HAP-1 (cell line): ENCODE results near the gene GRB10.

Experiments
- DNase-seq, 2 experiments: peaks; one replicate each; pipeline ENCODE4 v3.0.0-alpha.2; 2016 to 2020; ENCODE audit warnings: low spot score in 2 of 2
- H3K27me3 ChIP-seq: fragments of 250-450 bp; sonication (Bioruptor Pico); 2 replicates; pipeline ENCODE4 v1.5.1; 2020; ENCODE audit warnings: low read depth, mild to moderate bottlenecking, moderate library complexity
- H3K36me3 ChIP-seq: fragments of 250-450 bp; sonication (Bioruptor Pico); replicated peaks from 2 replicates; pipeline ENCODE4 v1.5.1; 2020; ENCODE audit warnings: mild to moderate bottlenecking
- H3K4me1 ChIP-seq: fragments of 250-450 bp; sonication (Bioruptor Pico); 2 replicates; pipeline ENCODE4 v1.5.1; 2020; ENCODE audit warnings: mild to moderate bottlenecking
- H3K4me3 ChIP-seq: fragments of 250-450 bp; sonication (Bioruptor Pico); 2 replicates; pipeline ENCODE4 v1.5.1; 2020; ENCODE audit warnings: mild to moderate bottlenecking, moderate library complexity
- H3K9me3 ChIP-seq: fragments of 250-450 bp; sonication (Bioruptor Pico); 2 replicates; pipeline ENCODE4 v1.5.1; 2020; ENCODE audit warnings: mild to moderate bottlenecking, moderate library complexity
- in situ Hi-C: fragments of 300-500 bp; cut with MboI; formaldehyde crosslinking; loops from 3 replicates; pipeline ENCODE4 v1.14.3; 2020; ENCODE audit warnings: low sequenced_read_pairs, inconsistent platforms, mixed read lengths

The GRB10 gene

DNA sequence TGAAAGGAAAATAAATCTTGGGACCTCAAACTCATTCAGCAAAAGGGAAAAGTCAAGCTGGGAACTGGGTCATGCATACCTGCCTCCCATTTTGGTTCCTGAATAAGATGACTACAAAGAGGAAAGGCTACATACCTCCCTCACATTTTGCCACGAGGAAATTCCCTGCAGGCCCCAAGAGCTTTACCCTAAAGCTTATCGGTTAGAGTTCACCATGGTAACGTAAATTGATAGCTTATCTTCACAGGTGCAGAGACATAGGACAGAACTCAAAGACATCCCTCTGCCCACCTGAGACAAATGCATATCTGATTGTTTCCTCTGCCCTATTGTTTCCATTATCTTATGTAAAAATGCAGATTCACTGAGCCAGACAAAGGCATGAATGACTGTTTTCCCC, 31.5 kb upstream of the GRB10 start:
- Histone ChIP-seq H3K36me3 (no peaks in the 10 kb centered on the region), H3K9me3 (no peaks in the 10 kb centered on the region), H3K4me3 (no peak overlapping the region), H3K4me1 (no peaks in the 10 kb centered on the region), H3K27me3 (no peaks in the 10 kb centered on the region)
- in situ Hi-C loops, result no loop called here
- no peak for DNase-seq

DNA sequence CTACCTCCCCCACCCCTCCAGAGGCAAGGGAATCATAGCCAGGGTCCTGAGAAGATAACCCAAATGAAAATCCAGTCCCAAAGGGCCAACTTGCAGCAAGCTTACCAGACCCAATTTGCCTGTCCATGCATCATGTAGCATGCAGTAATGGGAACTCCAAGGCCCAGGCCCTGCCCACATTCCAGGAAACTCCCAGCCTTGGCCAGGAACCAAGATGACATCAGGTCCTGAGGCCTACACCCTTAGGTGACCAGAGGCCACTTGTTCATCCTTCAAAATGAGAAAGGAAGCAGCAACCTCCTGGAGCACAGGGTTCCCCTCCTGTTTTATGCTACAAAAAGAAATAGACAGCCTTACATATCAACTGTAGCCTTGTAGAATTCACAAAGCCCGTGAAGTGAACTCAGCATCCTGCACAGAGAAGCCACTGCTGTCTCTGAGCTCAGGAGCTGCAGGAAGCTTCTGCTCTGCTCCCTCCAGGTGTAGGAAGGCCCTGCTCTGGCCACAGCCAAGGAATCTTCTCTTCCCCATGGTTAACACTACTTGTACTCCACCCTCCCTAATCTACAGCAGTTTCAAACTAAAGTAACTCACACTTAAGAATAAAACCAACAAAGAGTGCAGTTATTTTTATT, 30.3 kb upstream of the GRB10 start:
- no peaks in the 10 kb centered on the region for H3K9me3 ChIP-seq
- no peaks in the 10 kb centered on the region for H3K27me3 ChIP-seq
- DNase-seq, result no peak
- H3K4me1 ChIP-seq, result no peaks in the 10 kb centered on the region
- in situ Hi-C loops, result no loop called here
- H3K36me3 ChIP-seq, result no peaks in the 10 kb centered on the region
- no peak overlapping the region for H3K4me3 ChIP-seq

DNA sequence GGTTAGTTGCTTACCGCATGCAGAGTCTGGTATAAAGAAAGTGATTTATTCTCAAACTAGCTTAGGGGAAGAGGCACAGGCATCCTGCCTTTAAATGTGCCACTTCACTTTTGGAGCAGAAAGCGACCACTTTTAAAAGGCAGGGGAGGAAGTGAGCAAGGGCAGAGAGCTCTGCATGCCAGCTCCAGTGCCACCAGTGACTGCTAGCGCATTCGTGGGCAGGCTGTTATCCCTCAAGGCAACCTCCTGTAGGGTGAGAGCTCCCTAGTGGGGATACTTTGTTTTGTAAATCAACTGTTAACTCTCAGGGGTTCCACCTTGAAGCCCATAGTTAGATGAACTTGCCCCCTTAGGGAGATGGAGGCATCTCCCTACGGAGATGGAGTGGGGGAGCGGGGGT, 29.4 kb upstream of the GRB10 start:
- in situ Hi-C loops, result no loop called here
- Histone ChIP-seq H3K36me3 (no peaks in the 10 kb centered on the region), H3K4me1 (no peaks in the 10 kb centered on the region), H3K9me3 (no peaks in the 10 kb centered on the region), H3K4me3 (no peak overlapping the region), H3K27me3 (no peaks in the 10 kb centered on the region)
- DNase-seq, result no peak

DNA sequence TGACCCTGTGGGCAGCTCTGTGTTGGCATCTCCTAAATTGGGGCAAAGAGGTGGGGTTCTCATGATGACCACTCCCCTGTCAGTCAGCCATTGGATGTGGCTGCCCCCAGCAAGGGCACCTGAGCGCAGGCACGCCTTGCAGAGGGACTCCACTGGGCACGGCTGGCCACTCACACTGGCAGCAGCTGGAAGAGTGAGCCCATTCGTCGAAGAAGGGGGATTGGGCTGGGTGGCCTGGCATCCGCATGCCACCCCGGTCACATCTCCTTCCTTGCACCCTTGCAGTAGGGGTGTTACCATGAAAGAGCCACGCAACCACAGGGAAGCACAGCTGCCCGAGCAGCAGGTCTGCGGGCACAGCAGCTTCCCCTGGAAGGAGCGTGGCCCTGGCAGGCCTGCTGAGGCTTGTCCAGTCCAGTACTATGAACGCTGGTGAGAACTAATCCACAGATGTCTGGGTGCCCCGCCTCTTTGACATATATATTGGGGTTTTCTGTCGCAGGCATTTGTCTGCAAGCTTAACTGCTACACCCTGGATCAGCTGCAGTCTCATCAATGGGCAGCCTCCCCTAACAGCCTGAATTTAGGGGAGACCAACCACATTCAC, 25.7 kb upstream of the GRB10 start:
- Histone ChIP-seq H3K27me3 (no peaks in the 10 kb centered on the region), H3K36me3 (no peaks in the 10 kb centered on the region), H3K4me3 (no peak overlapping the region), H3K4me1 (no peaks in the 10 kb centered on the region), H3K9me3 (no peaks in the 10 kb centered on the region)
- DNase-seq, result no peak
- in situ Hi-C loops, result no loop called here

DNA sequence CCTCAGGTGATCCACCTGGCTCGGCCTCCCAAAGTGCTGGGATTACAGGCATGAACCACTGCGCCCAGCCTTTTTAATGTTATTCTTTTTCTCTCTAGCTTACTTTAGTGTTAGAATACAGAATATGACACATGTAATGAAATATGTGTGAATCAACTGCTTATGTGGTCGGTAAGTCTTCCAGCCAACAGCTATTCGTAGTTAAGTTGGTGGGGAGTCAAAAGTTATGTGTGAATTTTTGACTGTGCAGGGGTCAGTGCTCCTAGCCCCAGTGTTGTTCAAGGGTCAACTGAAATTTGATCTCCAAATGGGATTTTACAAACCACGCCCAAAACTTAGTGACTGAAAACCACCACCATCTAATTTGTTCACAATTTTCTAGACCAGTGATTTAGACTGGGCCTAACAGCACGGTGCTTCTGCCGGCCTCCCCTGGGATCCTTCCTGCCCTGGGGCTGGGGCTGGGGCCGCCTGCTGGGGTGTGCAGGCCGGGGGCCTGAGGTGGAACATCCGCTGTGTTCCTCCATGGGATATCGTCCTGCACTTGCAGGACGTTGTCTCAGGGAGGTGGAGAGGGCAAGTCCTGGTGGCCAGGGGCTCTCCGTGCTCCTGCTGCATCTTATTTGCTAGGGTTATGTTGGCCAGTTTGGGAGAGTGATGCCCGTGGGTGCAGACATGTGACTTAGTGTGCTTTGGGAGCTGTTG, 24.5 kb upstream of the GRB10 start:
- in situ Hi-C loops, result no loop called here
- Histone ChIP-seq H3K4me1 (no peaks in the 10 kb centered on the region), H3K9me3 (no peaks in the 10 kb centered on the region), H3K27me3 (no peaks in the 10 kb centered on the region), H3K4me3 (no peak overlapping the region), H3K36me3 (no peaks in the 10 kb centered on the region)
- DNase-seq, result no peak

DNA sequence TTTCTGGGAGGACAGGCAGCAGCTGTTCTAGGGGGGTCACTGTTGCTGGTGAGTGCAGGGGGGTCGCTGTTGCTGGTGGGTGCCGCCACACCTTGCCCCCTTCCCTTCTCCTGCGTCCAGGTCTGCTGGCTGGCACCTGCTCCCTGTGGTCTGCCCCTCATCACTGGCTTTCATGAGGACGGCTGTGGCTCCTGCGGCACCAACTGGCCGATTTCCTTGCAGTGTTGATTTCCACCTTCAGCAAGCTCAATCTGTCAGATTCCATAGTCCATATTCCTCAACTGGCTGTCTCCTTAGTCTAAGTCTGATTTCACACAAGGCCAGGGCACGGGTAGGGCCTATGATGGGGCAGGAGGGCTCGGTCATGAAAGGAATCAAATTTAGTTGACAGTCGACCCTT, 23.4 kb upstream of the GRB10 start:
- DNase-seq, result no peak
- Histone ChIP-seq H3K27me3 (0 out of 2 replicates have a peak, but pooled peaks cover 4% of the 10 kb centered on the region), H3K4me3 (no peak overlapping the region), H3K9me3 (no peaks in the 10 kb centered on the region), H3K36me3 (no peaks in the 10 kb centered on the region), H3K4me1 (no peaks in the 10 kb centered on the region)
- in situ Hi-C loops, result no loop called here

DNA sequence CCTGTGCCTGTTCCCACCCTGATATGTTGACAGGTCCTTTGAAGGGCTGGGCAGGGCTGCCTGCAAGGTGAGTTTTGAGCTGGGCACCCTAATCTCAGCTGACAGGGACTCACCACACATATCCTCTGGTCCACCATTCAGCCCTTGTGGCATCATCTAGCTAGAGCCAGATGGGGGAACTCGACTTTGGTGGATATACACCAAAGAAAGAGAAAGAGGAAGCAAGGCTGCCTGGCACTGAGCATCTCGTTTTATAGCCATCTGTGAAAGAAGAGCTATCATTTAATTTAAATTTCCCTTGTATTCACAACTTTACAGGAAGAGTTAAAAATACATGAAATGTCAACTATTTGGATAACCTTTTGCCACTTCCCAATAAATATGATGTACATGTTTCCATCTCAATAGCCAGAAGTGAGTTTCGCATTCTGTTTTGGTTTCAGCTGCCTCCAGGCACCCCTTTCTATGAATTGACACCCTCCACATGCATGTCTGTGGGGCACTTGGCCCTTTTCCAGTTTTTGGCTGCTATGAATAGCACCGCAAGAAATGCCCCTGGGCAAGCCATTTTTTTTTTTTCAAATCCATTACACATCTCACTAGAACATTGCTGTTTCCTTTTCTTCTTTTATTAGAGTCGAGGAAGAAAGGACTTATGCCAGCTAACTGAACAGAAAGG, 22.9 kb upstream of the GRB10 start:
- peak; percentile 4 to 48 for DNase-seq
- H3K36me3 ChIP-seq, result no peaks in the 10 kb centered on the region
- no peaks in the 10 kb centered on the region for H3K9me3 ChIP-seq
- H3K27me3 ChIP-seq, result 0 out of 2 replicates have a peak, but pooled peaks cover 4% of the 10 kb centered on the region
- no peak overlapping the region for H3K4me3 ChIP-seq
- in situ Hi-C loops, result no loop called here
- H3K4me1 ChIP-seq, result no peaks in the 10 kb centered on the region

DNA sequence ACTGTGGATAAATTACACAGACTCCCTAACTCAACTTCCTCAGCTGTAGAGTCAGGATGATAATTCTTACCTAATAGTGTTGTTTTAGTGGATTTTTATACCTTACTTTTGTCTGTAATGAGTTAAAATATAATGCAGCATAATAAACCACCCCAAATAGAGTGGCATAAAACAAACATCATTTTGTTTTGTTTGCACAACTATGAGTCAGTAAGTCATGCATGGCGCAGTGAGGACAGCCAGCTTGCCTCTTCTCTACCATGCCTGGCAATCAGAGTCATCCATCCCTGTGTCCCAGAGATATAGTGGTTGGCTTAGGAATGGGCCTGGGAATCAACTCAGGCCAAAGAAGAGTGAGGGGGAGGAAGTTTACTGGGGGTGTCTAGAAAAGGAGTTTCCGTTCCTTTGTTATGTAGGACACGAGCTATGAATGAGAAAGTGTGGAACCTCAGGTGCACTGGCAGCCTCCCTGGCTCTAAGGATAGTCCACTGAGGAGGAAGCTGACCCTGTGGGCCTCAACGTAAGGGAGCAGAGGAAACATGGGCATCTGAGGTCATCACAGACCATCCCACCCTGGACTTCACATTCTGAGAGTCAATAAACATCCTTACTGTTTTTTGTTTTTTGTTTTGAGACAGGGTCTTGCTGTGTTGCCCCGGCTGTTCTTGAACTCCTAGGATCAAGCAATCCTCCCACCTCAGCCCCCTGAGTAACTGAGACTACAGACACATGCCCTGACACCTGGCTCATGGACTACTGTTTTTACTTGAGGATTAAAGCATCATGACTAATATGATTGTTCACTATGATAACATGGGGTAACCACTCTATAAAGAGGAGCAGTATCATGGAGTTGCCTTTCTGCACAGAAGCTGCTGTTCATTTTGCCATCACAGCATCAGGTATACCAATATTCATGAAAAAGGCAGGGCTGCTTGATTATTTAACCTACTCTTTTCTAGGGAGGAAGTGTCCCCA, 21.0 kb upstream of the GRB10 start:
- in situ Hi-C loops, result no loop called here
- no peak for DNase-seq
- H3K9me3 ChIP-seq, result no peaks in the 10 kb centered on the region
- no peaks in the 10 kb centered on the region for H3K36me3 ChIP-seq
- H3K4me3 ChIP-seq, result no peak overlapping the region
- no peaks in the 10 kb centered on the region for H3K4me1 ChIP-seq
- 0 out of 2 replicates have a peak, but pooled peaks cover 4% of the 10 kb centered on the region for H3K27me3 ChIP-seq

DNA sequence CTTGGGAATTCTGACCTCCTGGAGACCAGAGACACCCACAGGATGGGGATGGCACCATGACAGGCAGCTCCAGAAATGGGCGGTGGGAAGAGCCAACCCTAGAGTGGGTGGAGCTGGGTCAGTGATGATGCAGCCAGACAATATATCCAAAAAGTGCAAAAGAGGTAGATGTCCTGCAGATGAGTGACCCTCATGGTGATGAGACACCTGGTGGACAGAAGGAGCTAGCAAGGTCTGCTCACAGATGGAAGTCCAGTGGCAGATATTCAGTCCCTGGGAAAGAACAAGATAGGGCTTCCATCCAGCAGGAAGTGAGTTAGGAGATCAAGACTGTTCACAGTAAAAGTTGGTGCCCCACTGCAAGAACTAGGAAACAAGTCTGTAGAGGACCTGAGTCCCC, 19.2 kb upstream of the GRB10 start:
- DNase-seq, result no peak
- no peaks in the 10 kb centered on the region for H3K9me3 ChIP-seq
- no peaks in the 10 kb centered on the region for H3K36me3 ChIP-seq
- H3K4me3 ChIP-seq, result no peak overlapping the region
- in situ Hi-C loops, result no loop called here
- H3K27me3 ChIP-seq, result 0 out of 2 replicates have a peak, but pooled peaks cover 4% of the 10 kb centered on the region
- H3K4me1 ChIP-seq, result no peaks in the 10 kb centered on the region

DNA sequence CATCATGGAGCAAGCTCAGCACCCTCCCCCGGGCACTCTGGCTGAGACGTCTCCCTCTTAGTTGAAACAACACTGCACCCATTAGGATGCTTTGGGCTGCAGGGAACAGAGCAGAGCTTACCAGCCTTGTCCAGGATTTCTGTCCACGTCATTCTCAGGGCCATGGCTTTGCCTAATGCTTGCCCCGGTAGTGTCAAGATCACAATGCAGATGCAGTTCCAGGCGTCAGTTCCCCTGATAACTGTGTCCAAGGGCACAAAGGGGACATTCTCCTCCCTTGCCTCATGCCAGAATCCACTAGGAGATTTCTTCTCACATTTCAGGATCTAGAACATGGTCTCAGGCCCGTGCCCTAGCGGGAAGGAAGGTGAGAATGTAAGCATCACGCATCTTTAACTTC, 17.2 kb upstream of the GRB10 start:
- 0 out of 2 replicates have a peak, but pooled peaks cover 4% of the 10 kb centered on the region for H3K27me3 ChIP-seq
- DNase-seq, result no peak
- no peaks in the 10 kb centered on the region for H3K36me3 ChIP-seq
- H3K4me1 ChIP-seq, result no peaks in the 10 kb centered on the region
- no peaks in the 10 kb centered on the region for H3K9me3 ChIP-seq
- in situ Hi-C loops, result no loop called here
- H3K4me3 ChIP-seq, result no peak overlapping the region

DNA sequence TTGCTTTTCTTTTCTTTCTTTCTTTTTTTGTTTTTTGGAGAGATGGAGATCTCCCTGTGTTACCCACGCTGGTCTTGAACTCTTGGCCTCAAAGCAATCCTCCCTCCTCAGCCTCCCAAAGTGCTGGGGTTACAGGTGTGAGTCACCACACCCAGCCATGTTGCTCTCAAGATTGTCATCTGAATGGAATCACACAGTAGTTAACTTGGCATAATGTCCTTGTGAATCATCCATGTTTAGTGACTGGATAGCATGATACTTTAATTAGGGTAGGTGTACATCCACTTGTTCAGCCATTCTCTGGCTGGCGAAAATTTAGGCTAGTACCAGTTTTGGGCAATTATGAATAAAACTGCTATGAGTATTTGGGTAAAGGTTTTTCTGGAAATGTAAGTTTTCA, 15.4 kb upstream of the GRB10 start:
- Histone ChIP-seq H3K36me3 (no peaks in the 10 kb centered on the region), H3K9me3 (no peaks in the 10 kb centered on the region), H3K4me3 (no peak overlapping the region), H3K27me3 (0 out of 2 replicates have a peak, but pooled peaks cover 4% of the 10 kb centered on the region), H3K4me1 (no peaks in the 10 kb centered on the region; the same call in 1 of the 2 replicates)
- in situ Hi-C loops, result no loop called here
- DNase-seq, result no peak

DNA sequence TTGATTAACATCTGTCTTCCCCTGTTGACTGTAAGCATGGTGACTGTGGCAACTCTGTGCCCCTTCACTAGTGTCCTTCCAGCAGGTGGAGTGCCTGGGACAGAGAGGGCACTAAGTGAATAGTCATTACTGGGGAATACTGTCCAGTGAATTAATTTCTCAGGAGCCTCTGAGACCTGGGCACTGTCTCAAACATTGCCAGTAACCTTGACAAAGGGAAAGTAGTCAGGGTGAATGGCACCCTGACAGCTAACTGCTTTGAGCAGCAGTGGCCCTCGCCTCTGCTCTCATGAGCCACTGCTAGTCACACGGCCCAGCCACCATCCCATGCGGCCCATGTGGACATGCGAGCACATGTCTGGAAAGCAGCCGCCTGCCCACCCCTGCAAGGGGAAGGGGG, 13.1 kb upstream of the GRB10 start:
- in situ Hi-C loops, result no loop called here
- Histone ChIP-seq H3K36me3 (no peaks in the 10 kb centered on the region), H3K9me3 (no peaks in the 10 kb centered on the region)

DNA sequence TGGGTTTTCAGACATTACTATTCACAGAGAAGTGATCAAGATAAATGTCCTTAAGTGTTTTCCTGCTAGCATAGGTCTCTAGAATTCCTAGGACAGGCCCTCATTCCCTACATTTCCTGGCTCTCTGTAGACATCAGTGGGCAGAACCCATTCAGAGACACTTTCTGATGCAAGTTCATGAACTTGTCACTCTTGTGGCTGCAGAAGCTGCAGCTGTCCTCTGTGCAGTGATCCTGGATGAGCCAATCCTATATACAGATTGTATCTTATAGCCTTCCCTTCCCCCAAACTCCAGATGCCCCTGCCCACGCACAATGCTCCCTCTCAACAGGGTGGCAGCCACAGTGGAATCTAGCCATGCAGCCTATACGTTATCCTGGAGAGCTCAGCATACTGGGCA, 12.6 kb upstream of the GRB10 start:
- Histone ChIP-seq H3K27me3 (no peaks in the 10 kb centered on the region), H3K9me3 (no peaks in the 10 kb centered on the region), H3K4me1 (peaks cover 11% of the 10 kb centered on the region), H3K4me3 (no peak overlapping the region), H3K36me3 (no peaks in the 10 kb centered on the region)
- in situ Hi-C loops, result no loop called here
- DNase-seq, result no peak

More for the DNA sequence above, 13.1 kb upstream of the GRB10 start:
- peaks cover 9% of the 10 kb centered on the region for H3K4me1 ChIP-seq
- H3K4me3 ChIP-seq, result no peak overlapping the region
- DNase-seq, result no peak
- H3K27me3 ChIP-seq, result no peaks in the 10 kb centered on the region
